ENCODE measurements around the gene TBRG4.

- TF ChIP-seq EP300 (IDR thresholded peaks at IDR 0.05) (no peak), POLR2A (IDR thresholded peaks at IDR 0.05; ENCODE audit: low read depth) (no peak)
Observed at GRCh38 chr7:45071528-45071927, 40.0 kb downstream of the TBRG4 start.

Measured in esophagus muscularis mucosa (tissue), 2 donors.